IMR-90 (cell line): Measurements from ENCODE around the gene TENM4. TPM values are rescaled to one million over a fixed set of nuclear protein-coding genes. Genes with fewer than 3 reads are reported as not detected.

Source experiments
- ATAC-seq: fragments of 200-7000 bp; cut with Tn5 transposase; 2 replicates; pipeline ENCODE4 v1.9.1; 2020; ENCODE audit warnings: low read depth, mild to moderate bottlenecking, moderate library complexity
- BruUV-seq: library from RNA; stranded (reverse); fragments of 400-500 nt; replicated peaks from 2 replicates; lab custom pipeline; 2021; lab: Mats Ljungman, UMichigan
- CTCF ChIA-PET: fragments of 300-600 bp; formaldehyde crosslinking; extraction: SDS; loops from one replicate; lab custom pipeline; 2021; ENCODE audit warnings: antibody characterized with exemption; lab: Yijun Ruan, JAX
- POLR2A ChIA-PET: fragments of 300-600 bp; sonication (Branson Sonifier 250); formaldehyde crosslinking; loops from one replicate; lab custom pipeline; 2022; ENCODE audit warnings: antibody characterized with exemption; ENCODE audit not compliant: unreplicated experiment; lab: Charles Lee
- DNase-seq: peaks from one replicate; pipeline ENCODE4 v3.0.0; 2013
- H2AFZ ChIP-seq: replicated peaks from 2 replicates; pipeline ENCODE3; 2013; ENCODE audit warnings: low read length, mild to moderate bottlenecking; ENCODE audit not compliant: poor library complexity
- H2AK5ac ChIP-seq: 2 replicates; pipeline ENCODE4 v1.6.1; 2013; ENCODE audit warnings: low read depth, low read length, inconsistent platforms
- H2AK9ac ChIP-seq: replicated peaks from 2 replicates; pipeline ENCODE3; 2013; ENCODE audit warnings: mild to moderate bottlenecking, low read depth, low read length, moderate library complexity; ENCODE audit not compliant: poor library complexity
- H2BK120ac ChIP-seq: 2 replicates; pipeline ENCODE4 v1.6.1; 2013; ENCODE audit warnings: low read depth, low read length, inconsistent platforms
- H2BK15ac ChIP-seq: 3 replicates; pipeline ENCODE4 v1.6.1; 2013; ENCODE audit warnings: low read depth, low read length, inconsistent platforms
- H2BK20ac ChIP-seq: 2 replicates; pipeline ENCODE4 v1.6.1; 2013; ENCODE audit warnings: low read depth, mild to moderate bottlenecking, inconsistent platforms, low read length, moderate library complexity
- H2BK5ac ChIP-seq: 2 replicates; pipeline ENCODE4 v1.6.1; 2013; ENCODE audit warnings: mild to moderate bottlenecking, low read depth, low read length, inconsistent platforms; ENCODE audit not compliant: poor library complexity, severe bottlenecking
- H3K14ac ChIP-seq: replicated peaks from 2 replicates; pipeline ENCODE4 v1.6.1; 2013; ENCODE audit warnings: low read depth, low read length, inconsistent platforms
- H3K18ac ChIP-seq: 2 replicates; pipeline ENCODE4 v1.6.1; 2013; ENCODE audit warnings: low read depth, low read length, control low read depth
- H3K23ac ChIP-seq: 2 replicates; pipeline ENCODE4 v1.6.1; 2013; ENCODE audit warnings: low read depth, low read length, inconsistent platforms
- H3K27ac ChIP-seq: 2 replicates; pipeline ENCODE4 v1.5.1; 2013; ENCODE audit warnings: mild to moderate bottlenecking, control low read depth, low read length; ENCODE audit not compliant: insufficient read depth
- H3K27me3 ChIP-seq: 2 replicates; pipeline ENCODE4 v1.6.1; 2013; ENCODE audit warnings: low read length; ENCODE audit not compliant: control insufficient read depth, insufficient read depth
- H3K36me3 ChIP-seq: 2 replicates; pipeline ENCODE4 v1.6.1; 2013; ENCODE audit warnings: low read length, mixed read lengths; ENCODE audit not compliant: control insufficient read depth, insufficient read depth
- H3K4ac ChIP-seq: 2 replicates; pipeline ENCODE4 v1.6.1; 2013; ENCODE audit warnings: low read depth, low read length, inconsistent platforms
- H3K4me1 ChIP-seq: 2 replicates; pipeline ENCODE4 v1.6.1; 2013; ENCODE audit warnings: low read length, mixed read lengths; ENCODE audit not compliant: control insufficient read depth, insufficient read depth
- H3K4me2 ChIP-seq: 2 replicates; pipeline ENCODE4 v1.6.1; 2013; ENCODE audit warnings: low read depth, mild to moderate bottlenecking, control low read depth, low read length, moderate library complexity
- H3K4me3 ChIP-seq: 2 replicates; pipeline ENCODE4 v1.5.1; 2013; ENCODE audit warnings: low read depth, mild to moderate bottlenecking, control low read depth, low read length, moderate library complexity; ENCODE audit not compliant: insufficient read depth
- H3K56ac ChIP-seq: 2 replicates; pipeline ENCODE4 v1.6.1; 2013; ENCODE audit warnings: low read length, inconsistent platforms; ENCODE audit not compliant: insufficient read depth; ENCODE audit errors: extremely low read depth
- H3K79me1 ChIP-seq, 2 experiments: 2 replicates each; pipeline ENCODE4 v1.6.1; 2013; ENCODE audit warnings: low read length in 2 of 2, inconsistent platforms in 1 of 2, low read depth in 1 of 2
- H3K9ac ChIP-seq: 2 replicates; pipeline ENCODE4 v1.6.1; 2013; ENCODE audit warnings: low read depth, low read length, control low read depth
- H3K9me1 ChIP-seq: 2 replicates; pipeline ENCODE4 v1.6.1; 2013; ENCODE audit warnings: low read length, inconsistent platforms; ENCODE audit not compliant: insufficient read depth
- H3K9me3 ChIP-seq: 2 replicates; pipeline ENCODE4 v1.6.1; 2013; ENCODE audit warnings: low read length; ENCODE audit not compliant: control insufficient read depth, insufficient read depth
- H4K20me1 ChIP-seq: 2 replicates; pipeline ENCODE4 v1.6.1; 2013; ENCODE audit warnings: low read length, inconsistent platforms; ENCODE audit not compliant: insufficient read depth
- H4K5ac ChIP-seq: 2 replicates; pipeline ENCODE4 v1.6.1; 2013; ENCODE audit warnings: mild to moderate bottlenecking, low read depth, low read length, control low read depth
- H4K8ac ChIP-seq, 2 experiments: 2 replicates each; pipeline ENCODE4 v1.6.1; 2013; ENCODE audit warnings: low read depth in 2 of 2, low read length in 2 of 2, control low read depth in 1 of 2, inconsistent platforms in 1 of 2
- H4K91ac ChIP-seq: 2 replicates; pipeline ENCODE4 v1.6.1; 2013; ENCODE audit warnings: low read depth, low read length, inconsistent platforms; ENCODE audit not compliant: insufficient read depth
- BHLHE40 ChIP-seq: fragments of 150-350 bp; IDR thresholded peaks from 2 replicates; pipeline ENCODE4 v1.6.1; 2016; ENCODE audit warnings: mild to moderate bottlenecking, low read depth, low read length
- CEBPB ChIP-seq: IDR thresholded peaks from 2 replicates; pipeline ENCODE4 v1.6.1; 2012; ENCODE audit warnings: low read depth, low read length, improper control_type of control experiment
- CHD1 ChIP-seq: IDR thresholded peaks from 2 replicates; pipeline ENCODE4 v1.6.1; 2012; ENCODE audit warnings: low read depth, low read length, improper control_type of control experiment
- FOS ChIP-seq: fragments of 150-350 bp; IDR thresholded peaks from 2 replicates; pipeline ENCODE4 v1.6.1; 2016; ENCODE audit warnings: low read depth, low read length
- MAFK ChIP-seq: IDR thresholded peaks from 2 replicates; pipeline ENCODE4 v1.6.1; 2012; ENCODE audit warnings: low read depth, low read length, improper control_type of control experiment
- MAZ ChIP-seq: IDR thresholded peaks from 2 replicates; pipeline ENCODE4 v1.6.1; 2012; ENCODE audit warnings: low read depth, mild to moderate bottlenecking, low read length, improper control_type of control experiment, moderate library complexity, borderline replicate concordance
- MXI1 ChIP-seq: IDR thresholded peaks from 2 replicates; pipeline ENCODE4 v1.6.1; 2012; ENCODE audit warnings: low read depth, mild to moderate bottlenecking, low read length, moderate library complexity, borderline replicate concordance
- NFE2L2 ChIP-seq: fragments of 150-350 bp; IDR thresholded peaks from 2 replicates; pipeline ENCODE4 v1.6.1; 2016; ENCODE audit warnings: low read depth, mild to moderate bottlenecking, low read length
- POLR2A ChIP-seq: IDR thresholded peaks from 2 replicates; pipeline ENCODE4 v1.6.1; 2012; ENCODE audit warnings: mild to moderate bottlenecking, low read depth, low read length
- RAD21 ChIP-seq: IDR thresholded peaks from 2 replicates; pipeline ENCODE4 v1.6.1; 2012; ENCODE audit warnings: low read length, improper control_type of control experiment
- RCOR1 ChIP-seq: IDR thresholded peaks from 2 replicates; pipeline ENCODE4 v1.6.1; 2012; ENCODE audit warnings: mild to moderate bottlenecking, low read length, improper control_type of control experiment; ENCODE audit not compliant: insufficient replicate concordance
- RFX5 ChIP-seq: IDR thresholded peaks from 2 replicates; pipeline ENCODE4 v1.8.0; 2012; ENCODE audit warnings: low read depth, mild to moderate bottlenecking, low read length, moderate library complexity
- SMC3 ChIP-seq: fragments of 150-350 bp; IDR thresholded peaks from 2 replicates; pipeline ENCODE4 v1.6.1; 2016; ENCODE audit warnings: low read depth, mild to moderate bottlenecking, antibody characterized with exemption, low read length, moderate library complexity
- WGBS, 2 experiments: methylation state at CpG; one replicate each; pipeline versions ENCODE4 v1.1.5 to v1.1.7; 2013; ENCODE audit warnings: missing lambda C conversion rate in 2 of 2; ENCODE audit not compliant: insufficient read length in 1 of 2; ENCODE audit errors: extremely low coverage in 2 of 2; 5-methylcytosine and 5-hydroxymethylcytosine counted together
- dilution Hi-C: fragments of 300-500 bp; cut with HindIII; formaldehyde crosslinking; loops from one replicate; pipeline ENCODE4 v1.14.3; 2018; ENCODE audit warnings: low sequenced_read_pairs; ENCODE audit not compliant: unreplicated experiment
- in situ Hi-C: fragments of 300-500 bp; cut with MboI; formaldehyde crosslinking; loops from 3 replicates; pipeline ENCODE4 v1.14.3; 2019; ENCODE audit warnings: low sequenced_read_pairs, inconsistent platforms, mixed read lengths
- intact Hi-C: fragments of 100-400 bp; cut with micrococcal nuclease; formaldehyde crosslinking; loops from 2 replicates; pipeline ENCODE4 v1.10.0; 2022
- polyA plus RNA-seq, 3 experiments: library from polyadenylated mRNA; depleted of rRNA; stranded (reverse); fragments of >200 nt; gene quantifications; 2 replicates each; pipeline ENCODE4 v1.2.3, GENCODE V29; 2012; ENCODE audit warnings: low replicate concordance in 1 of 3
- total RNA-seq: library from RNA; depleted of rRNA; stranded (reverse); fragments of >200 nt; gene quantifications from 2 replicates; pipeline ENCODE4 v1.2.3, GENCODE V29; 2012
- TF ChIP-seq, protein P1 (sequence below): fragments of 150-350 bp; IDR thresholded peaks from 2 replicates; pipeline ENCODE4 v1.6.1; 2016; ENCODE audit warnings: low read depth, mild to moderate bottlenecking, low read length, moderate library complexity, borderline replicate concordance
- TF ChIP-seq, protein P2 (sequence below): fragments of 150-350 bp; IDR thresholded peaks from 2 replicates; pipeline ENCODE4 v1.6.1; 2017; ENCODE audit warnings: mild to moderate bottlenecking, antibody characterized with exemption, low read length, low read depth
- TF ChIP-seq, protein P3 (sequence below): conservative IDR thresholded peaks from 2 replicates; pipeline ENCODE4 v1.5.1; 2012; ENCODE audit warnings: mild to moderate bottlenecking, low read depth, low read length, improper control_type of control experiment

Gene TENM4
- total and polyA plus RNA-seq, 2 of the 4 experiments (the other 2 are of a cell fraction) = 7.4 to 9.0 TPM

DNA sequence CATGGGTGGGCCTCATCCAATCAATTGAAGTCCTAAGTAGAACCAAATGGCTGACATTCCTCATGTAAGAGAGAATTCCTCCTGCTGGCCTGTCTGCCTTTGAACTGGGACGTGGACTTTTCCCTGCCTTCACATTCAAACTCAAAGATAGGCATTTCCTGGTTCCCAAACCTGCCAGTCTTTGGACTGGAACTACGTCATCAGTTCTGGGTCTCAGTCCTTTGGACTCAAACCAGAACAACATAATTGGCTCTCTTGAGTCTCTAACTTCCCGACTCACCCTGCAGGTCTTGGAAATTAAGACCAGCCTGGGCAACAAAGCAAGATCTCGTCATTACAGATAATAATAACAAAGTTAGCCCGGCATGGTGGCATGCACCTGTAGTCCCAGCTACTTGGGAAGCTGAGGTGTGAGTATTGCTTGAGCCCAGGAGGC is 827.4 kb downstream of the TENM4 start:
- H3K27me3 ChIP-seq = no peaks in the 10 kb centered on the region; the same call in none of the 2 replicates
- no peaks in the 10 kb centered on the region for H3K79me1 ChIP-seq
- H3K4me2 ChIP-seq = no peak overlapping the region
- H2BK15ac ChIP-seq = no peak overlapping the region
- no peak overlapping the region for H3K23ac ChIP-seq
- no peak overlapping the region for H3K4ac ChIP-seq
- no peaks in the 10 kb centered on the region for H3K9me1 ChIP-seq
- H3K27ac ChIP-seq = no peak overlapping the region
- H3K9ac ChIP-seq = no peak overlapping the region
- TF ChIP-seq RCOR1 = no peak
- TF ChIP-seq FOS = no peak
- TF ChIP-seq RAD21 = no peak
- no peak for TF ChIP-seq SMC3
- TF ChIP-seq MAZ = no peak
- TF ChIP-seq CEBPB = no peak
- TF ChIP-seq RFX5 = no peak
- TF ChIP-seq, protein P1, sequence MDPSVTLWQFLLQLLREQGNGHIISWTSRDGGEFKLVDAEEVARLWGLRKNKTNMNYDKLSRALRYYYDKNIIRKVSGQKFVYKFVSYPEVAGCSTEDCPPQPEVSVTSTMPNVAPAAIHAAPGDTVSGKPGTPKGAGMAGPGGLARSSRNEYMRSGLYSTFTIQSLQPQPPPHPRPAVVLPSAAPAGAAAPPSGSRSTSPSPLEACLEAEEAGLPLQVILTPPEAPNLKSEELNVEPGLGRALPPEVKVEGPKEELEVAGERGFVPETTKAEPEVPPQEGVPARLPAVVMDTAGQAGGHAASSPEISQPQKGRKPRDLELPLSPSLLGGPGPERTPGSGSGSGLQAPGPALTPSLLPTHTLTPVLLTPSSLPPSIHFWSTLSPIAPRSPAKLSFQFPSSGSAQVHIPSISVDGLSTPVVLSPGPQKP = no peak
- TF ChIP-seq, protein P2, sequence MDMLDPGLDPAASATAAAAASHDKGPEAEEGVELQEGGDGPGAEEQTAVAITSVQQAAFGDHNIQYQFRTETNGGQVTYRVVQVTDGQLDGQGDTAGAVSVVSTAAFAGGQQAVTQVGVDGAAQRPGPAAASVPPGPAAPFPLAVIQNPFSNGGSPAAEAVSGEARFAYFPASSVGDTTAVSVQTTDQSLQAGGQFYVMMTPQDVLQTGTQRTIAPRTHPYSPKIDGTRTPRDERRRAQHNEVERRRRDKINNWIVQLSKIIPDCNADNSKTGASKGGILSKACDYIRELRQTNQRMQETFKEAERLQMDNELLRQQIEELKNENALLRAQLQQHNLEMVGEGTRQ = no peak
- TF ChIP-seq CHD1 = no peak
- TF ChIP-seq, protein P3, sequence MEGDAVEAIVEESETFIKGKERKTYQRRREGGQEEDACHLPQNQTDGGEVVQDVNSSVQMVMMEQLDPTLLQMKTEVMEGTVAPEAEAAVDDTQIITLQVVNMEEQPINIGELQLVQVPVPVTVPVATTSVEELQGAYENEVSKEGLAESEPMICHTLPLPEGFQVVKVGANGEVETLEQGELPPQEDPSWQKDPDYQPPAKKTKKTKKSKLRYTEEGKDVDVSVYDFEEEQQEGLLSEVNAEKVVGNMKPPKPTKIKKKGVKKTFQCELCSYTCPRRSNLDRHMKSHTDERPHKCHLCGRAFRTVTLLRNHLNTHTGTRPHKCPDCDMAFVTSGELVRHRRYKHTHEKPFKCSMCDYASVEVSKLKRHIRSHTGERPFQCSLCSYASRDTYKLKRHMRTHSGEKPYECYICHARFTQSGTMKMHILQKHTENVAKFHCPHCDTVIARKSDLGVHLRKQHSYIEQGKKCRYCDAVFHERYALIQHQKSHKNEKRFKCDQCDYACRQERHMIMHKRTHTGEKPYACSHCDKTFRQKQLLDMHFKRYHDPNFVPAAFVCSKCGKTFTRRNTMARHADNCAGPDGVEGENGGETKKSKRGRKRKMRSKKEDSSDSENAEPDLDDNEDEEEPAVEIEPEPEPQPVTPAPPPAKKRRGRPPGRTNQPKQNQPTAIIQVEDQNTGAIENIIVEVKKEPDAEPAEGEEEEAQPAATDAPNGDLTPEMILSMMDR = no peak
- TF ChIP-seq MAFK = no peak
- TF ChIP-seq NFE2L2 = no peak
- TF ChIP-seq MXI1 = no peak
- no peak for TF ChIP-seq POLR2A
- TF ChIP-seq BHLHE40 = no peak
- no peaks in the 10 kb centered on the region for H3K4me1 ChIP-seq
- no peak overlapping the region for H2BK5ac ChIP-seq
- H4K5ac ChIP-seq = no peak overlapping the region
- H3K56ac ChIP-seq = no peak overlapping the region
- in situ Hi-C loops (no loop called here), dilution Hi-C loops (no loop called here), intact Hi-C loops (no loop called here)
- no peak overlapping the region for H4K91ac ChIP-seq
- DNase-seq = no peak
- H2AK5ac ChIP-seq = no peak overlapping the region
- H3K18ac ChIP-seq = no peak overlapping the region
- H4K20me1 ChIP-seq = no peaks in the 10 kb centered on the region
- 0 out of 2 replicates have a peak, but pooled peaks cover 1% of the 10 kb centered on the region for H3K9me3 ChIP-seq
- no peak overlapping the region for H2AFZ ChIP-seq
- H3K14ac ChIP-seq = no peak overlapping the region
- no peak overlapping the region for H4K8ac ChIP-seq
- BruUV-seq = no TSS peak
- CTCF ChIA-PET = no interaction called here
- no peak overlapping the region for H2BK20ac ChIP-seq
- POLR2A ChIA-PET = no interaction called here
- H3K36me3 ChIP-seq = no peaks in the 10 kb centered on the region
- WGBS, 2 experiments = 55% methylated on average over 2 of the region's 5 CpGs; no CpG with 5 or more reads in 1 of the 2 experiments
- no peak overlapping the region for H2BK120ac ChIP-seq
- no peak overlapping the region for H2AK9ac ChIP-seq
- no peak overlapping the region for H3K4me3 ChIP-seq
- ATAC-seq = no peak
